Left hindlimb (tissue), 1 donor: ENCODE data around the gene SNRNP48.

ENCODE experiments used
- DNase-seq: peaks from one replicate; pipeline ENCODE4 v3.0.0-alpha.2; 2018

Gene SNRNP48

DNA sequence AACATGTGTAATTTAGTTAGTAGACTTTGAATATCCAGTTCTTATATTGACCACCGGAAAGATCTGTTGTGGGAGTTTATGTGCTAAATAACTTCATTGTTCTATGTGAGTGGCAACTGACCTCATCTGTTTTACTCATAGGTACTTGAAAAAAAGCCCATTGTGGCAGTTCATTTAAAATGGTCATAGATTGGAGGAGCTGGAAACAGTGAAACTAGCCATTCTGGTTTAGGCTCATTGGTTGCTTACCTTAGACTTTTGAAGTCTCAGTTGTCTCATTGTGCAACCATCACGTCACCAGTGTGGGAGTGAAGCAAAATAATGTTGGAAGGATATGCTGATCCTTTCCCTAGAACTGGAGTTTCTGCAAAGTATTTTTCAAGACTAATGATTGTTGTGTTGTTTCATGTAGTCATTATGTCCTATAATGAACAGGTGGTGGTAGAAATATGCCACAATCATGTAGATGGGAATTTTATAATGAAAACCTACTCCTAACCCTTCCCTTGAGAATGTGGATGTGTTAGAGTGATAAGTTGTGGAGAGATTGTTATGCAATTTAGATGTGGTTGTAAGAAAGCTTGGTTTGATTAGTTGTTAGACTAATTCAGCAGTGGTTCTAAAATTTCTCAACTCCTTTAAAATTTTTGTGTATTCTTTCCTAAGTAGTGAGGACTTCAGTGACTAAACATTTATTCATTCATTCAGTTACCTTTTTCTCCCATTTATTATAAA is 30.2 kb upstream of the SNRNP48 start:
- no peak for DNase-seq

DNA sequence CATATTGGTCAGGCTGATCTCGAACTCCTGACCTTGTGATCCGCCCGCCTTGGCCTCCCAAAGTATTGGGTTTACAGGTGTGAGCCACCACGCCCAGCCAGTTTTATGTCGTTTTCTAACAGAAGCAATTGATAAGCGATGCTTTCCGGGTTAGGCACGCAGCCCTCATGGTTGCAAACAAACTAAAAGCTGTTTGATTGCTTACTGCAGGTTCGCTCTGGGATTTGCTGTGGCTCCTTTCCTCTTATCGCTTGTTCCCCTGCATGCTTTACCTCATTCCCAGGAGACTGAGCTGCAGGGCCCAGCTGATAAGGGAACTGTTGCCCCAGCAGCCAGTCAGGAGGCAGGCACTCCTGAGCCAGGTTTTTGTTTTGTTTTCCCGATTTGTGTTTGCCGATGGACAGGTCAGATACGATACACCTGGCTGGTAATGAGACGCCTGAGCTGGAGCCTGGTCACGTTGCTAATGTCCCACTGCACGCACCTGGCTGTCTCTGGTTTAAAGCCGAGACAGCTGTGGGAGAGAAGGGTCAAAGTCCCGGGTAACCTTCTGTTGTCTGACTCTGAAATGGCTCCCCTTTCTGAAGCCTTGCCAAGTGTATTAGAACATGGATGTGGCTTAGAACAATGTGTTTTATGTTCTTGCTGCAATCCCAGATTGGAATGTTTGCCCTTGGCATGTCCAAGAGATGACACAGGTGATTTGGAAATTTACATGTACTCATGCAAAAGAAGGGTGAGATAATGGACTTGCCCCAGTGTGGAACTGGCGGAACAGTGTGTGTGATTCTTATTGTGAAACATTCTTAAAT is 28.6 kb upstream of the SNRNP48 start:
- no peak for DNase-seq

DNA sequence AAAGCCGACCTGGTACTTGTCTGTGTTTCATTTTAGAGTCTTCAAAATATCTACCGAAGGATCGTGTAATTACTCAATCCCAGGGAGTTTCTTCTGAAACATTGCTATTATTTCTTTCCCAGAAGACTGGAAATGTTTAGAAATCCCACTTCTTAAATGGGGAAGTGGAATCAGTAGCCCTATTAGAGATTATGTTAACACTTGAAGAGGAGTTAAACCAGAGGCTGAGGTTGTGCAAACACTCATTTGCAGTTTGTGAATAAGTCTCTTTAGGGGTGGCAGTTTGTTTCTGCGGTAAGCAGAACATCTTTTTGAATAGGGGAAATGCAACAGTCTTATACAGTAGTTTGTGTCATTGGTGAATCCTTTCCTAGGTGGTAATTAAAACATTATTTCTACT is 27.2 kb upstream of the SNRNP48 start:
- no peak for DNase-seq

DNA sequence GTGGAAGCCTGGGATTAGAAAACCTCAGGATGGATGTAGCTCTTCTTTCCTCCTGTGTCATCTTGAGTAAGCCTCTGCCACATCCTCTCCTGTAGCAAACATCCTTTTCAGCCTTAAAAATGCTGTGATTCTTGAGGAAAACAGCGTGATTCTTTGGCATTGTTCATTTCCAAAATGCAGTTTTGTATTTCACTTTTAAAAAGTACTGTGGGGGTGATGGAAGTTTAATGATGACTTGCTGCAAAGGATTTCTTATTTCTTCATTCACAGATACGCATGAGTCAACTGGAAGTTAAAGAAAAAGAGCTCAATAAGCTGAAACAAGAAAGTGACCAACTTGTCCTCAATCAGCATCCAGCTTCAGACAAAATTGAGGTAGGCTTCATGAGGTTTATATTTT is 23.9 kb upstream of the SNRNP48 start:
- no peak for DNase-seq

DNA sequence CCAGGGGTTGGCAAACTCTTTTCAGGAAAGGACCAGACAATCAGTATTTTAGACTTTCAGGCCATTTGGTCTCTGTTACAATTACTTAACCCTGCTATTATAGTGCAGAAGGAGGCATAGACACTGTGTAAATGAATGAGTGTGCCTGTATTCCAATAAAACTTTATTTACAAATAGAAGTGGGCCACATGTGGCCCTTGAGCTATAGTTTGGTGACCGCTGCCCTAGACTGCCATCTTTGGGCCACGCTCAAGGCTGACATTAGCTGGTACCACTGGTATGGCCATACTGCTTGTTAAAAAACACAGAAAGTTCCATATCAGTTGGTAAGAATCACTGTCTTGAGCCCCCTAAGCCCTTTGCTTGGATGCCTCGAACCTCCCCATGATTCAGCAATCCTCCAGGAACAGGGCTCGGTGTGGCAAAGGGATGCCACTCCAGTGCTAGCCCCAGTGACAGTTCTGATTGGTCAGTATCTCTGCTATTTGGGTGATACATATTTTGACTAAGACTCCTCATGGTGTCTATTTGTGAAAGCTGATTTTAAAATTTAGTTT is 23.3 kb upstream of the SNRNP48 start:
- DNase-seq, result no peak

DNA sequence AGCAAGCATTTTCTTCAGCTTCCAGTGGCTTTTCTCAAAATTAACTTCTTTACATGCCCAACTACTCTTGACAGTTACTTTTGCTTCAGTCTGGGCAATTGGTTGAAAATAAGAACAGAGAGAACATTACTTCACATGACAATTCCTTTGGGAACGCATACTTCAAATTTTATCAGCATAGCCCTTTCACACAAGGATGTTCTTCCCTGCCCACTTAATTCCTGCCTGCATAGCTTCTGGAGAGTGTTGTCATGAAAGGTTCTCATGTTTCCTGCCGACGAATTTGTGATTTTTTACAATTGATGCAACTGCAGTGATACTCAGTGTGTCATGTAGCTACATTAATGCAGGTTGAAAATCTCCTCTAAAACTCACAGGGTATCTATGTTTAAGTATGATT is 22.0 kb upstream of the SNRNP48 start:
- no peak for DNase-seq

DNA sequence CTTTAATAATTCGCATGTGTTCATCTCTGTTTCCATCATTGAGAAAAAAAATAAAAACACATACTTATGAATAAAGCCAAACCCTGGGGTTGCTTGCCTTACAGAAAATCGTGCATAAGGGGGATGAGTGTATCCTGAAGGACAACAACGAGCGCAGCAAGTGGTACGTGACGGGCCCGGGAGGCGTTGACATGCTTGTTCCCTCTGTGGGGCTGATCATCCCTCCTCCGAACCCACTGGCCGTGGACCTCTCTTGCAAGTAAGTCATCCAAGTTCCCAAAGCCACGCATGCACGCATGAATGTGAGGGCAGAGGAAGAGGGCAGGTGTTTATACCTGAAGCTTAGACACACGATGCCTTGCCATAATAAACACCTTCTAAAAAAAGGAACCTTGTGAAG is 20.9 kb upstream of the SNRNP48 start:
- DNase-seq, result no peak

DNA sequence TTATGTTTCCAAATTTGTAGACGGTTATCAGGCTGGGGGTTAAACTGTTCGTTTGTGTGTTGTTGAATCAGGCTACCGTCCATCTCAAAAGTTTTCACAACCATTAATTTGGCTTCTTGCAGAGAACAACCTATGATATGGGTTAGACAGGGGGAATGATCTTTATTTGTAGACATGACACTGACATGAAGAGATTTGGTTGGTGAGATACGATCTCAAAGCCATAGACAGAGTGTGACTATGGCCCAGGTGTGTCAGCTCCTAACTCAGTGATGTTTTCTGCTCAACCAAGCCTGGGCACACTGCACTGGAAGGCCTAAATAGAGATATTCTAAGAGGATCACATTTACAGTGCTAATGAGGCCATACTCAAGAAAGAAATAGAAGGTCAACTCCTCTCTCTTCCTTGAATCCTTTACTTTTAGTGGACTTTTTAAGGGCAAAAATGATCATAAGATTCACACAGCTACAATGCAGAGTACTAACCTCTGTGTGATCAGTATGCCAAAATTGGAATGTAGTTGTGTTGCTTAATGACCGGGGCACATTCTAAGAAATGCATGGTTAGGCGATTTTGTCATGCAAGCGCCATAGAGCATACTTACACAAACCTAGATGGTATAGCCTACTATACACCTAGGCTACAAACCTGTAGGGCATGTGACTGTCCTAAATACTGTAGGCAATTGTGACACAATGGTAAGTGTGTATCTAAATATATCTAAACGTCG is 17.6 kb upstream of the SNRNP48 start:
- no peak for DNase-seq

DNA sequence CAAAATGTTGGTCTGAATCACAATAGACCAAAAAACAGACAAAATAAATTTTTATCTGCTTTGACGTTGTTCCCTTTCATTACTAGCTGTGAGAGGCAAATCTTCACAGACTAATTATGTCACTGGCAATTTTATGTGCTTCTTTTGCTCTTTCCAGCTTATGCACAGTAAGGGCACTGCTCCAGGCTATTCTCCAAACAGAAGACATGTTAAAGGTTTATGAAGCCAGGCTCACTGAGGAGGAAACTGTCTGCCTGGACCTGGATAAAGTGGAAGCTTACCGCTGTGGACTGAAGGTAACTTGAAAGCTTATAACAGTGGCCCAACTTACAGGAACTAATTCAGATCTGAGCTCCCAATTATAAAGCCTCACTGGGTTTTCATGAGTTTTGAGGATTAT is 15.5 kb upstream of the SNRNP48 start:
- DNase-seq, result no peak

DNA sequence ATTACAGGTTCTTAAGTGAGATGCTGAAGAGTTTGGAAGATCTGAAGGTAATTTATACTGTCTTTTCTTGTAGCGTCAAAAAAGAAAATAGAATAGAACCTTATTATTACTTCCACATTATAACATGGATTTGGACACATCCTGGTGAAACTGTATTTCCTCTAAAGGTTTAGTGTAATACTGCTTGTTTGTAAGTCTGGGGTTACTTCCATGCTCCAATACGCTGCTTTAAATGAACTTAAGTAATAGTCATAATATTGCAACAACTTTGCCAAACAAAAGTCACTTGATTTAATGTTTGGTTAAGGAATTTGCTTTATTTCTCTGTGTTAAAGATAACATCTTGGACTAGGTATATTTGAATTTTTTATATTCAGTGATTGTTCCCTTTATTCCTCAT is 11.5 kb upstream of the SNRNP48 start:
- no peak for DNase-seq

DNA sequence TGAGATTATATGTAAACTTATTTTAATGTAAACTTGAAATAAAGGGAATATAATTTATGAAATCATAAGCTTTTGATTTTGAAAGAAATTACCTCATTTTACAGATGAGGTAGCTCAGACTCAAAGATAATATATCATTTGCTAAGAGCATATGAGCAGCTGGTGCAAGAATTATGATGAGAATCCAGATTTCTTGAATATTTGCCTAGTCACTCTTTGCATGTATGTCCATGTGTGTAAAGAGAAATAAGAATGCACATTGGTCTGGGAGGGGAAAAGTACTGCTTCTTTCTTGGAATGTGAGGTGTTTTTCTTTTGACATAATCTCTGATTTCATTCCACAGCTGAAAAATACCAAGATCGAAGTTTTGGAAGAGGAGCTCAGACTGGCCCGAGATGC is 11.1 kb upstream of the SNRNP48 start:
- no peak for DNase-seq

DNA sequence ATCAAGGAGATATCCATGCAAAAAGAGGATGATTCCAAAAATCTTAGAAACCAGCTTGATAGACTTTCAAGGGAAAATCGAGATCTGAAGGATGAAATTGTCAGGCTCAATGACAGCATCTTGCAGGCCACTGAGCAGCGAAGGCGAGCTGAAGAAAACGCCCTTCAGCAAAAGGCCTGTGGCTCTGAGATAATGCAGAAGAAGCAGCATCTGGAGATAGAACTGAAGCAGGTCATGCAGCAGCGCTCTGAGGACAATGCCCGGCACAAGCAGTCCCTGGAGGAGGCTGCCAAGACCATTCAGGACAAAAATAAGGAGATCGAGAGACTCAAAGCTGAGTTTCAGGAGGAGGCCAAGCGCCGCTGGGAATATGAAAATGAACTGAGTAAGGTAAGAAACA is 10.1 kb upstream of the SNRNP48 start:
- DNase-seq, result no peak

DNA sequence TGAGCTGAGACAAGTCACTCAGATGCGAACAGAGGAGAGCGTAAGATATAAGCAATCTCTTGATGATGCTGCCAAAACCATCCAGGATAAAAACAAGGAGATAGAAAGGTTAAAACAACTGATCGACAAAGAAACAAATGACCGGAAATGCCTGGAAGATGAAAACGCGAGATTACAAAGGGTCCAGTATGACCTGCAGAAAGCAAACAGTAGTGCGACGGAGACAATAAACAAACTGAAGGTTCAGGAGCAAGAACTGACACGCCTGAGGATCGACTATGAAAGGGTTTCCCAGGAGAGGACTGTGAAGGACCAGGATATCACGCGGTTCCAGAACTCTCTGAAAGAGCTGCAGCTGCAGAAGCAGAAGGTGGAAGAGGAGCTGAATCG is 9.5 kb upstream of the SNRNP48 start:
- no peak for DNase-seq

DNA sequence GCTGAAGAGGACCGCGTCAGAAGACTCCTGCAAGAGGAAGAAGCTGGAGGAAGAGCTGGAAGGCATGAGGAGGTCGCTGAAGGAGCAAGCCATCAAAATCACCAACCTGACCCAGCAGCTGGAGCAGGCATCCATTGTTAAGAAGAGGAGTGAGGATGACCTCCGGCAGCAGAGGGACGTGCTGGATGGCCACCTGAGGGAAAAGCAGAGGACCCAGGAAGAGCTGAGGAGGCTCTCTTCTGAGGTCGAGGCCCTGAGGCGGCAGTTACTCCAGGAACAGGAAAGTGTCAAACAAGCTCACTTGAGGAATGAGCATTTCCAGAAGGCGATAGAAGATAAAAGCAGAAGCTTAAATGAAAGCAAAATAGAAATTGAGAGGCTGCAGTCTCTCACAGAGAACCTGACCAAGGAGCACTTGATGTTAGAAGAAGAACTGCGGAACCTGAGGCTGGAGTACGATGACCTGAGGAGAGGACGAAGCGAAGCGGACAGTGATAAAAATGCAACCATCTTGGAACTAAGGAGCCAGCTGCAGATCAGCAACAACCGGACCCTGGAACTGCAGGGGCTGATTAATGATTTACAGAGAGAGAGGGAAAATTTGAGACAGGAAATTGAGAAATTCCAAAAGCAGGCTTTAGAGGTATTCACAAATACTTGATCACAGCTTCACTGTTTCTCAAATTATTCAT is 8.9 kb upstream of the SNRNP48 start:
- DNase-seq, result no peak

DNA sequence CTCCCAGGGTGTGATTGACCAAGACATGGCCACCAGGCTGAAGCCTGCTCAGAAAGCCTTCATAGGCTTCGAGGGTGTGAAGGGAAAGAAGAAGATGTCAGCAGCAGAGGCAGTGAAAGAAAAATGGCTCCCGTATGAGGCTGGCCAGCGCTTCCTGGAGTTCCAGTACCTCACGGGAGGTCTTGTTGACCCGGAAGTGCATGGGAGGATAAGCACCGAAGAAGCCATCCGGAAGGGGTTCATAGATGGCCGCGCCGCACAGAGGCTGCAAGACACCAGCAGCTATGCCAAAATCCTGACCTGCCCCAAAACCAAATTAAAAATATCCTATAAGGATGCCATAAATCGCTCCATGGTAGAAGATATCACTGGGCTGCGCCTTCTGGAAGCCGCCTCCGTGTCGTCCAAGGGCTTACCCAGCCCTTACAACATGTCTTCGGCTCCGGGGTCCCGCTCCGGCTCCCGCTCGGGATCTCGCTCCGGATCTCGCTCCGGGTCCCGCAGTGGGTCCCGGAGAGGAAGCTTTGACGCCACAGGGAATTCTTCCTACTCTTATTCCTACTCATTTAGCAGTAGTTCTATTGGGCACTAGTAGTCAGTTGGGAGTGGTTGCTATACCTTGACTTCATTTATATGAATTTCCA is 4.6 kb upstream of the SNRNP48 start:
- no peak for DNase-seq

DNA sequence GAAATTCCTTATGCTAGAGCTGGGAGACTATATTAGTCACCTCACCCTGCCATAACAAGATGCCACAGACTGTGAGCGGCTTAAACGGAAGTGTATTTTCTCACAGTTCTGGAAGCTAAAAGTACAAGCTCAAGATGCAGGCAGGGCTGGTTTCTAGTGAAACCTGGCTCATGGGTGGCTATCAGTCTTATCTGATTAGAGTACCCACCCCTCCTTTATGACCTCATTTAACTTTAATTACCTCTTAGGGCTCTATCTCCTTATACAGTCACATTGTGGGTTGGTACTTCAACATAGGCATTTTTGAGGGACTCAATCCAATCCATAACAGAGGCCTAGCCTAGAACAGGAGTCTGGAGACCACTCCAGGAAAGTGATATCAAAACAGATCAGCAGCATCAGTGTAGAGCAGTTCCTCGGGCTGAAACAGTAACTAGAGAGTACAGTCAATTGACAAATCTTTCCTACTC is 2.3 kb upstream of the SNRNP48 start:
- no peak for DNase-seq

DNA sequence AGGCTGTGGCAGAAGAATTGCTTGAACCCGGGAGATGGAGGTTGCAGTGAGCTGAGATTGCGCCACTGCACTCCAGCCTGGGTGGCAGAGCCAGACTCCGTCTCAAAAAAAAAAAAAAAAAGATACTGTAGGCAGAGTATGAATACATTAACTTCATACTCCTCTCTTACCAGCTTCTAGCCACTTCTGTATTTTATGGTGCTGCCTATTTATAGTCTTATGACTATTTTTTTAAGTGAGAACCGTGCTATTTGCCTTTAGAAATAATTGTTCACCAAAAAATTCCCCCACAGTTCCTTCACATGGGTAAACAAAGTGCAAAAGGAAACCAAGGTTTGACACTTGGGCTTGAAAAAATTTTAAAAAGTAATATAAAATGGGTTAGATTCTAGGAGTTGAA is 1.5 kb upstream of the SNRNP48 start:
- DNase-seq, result no peak

DNA sequence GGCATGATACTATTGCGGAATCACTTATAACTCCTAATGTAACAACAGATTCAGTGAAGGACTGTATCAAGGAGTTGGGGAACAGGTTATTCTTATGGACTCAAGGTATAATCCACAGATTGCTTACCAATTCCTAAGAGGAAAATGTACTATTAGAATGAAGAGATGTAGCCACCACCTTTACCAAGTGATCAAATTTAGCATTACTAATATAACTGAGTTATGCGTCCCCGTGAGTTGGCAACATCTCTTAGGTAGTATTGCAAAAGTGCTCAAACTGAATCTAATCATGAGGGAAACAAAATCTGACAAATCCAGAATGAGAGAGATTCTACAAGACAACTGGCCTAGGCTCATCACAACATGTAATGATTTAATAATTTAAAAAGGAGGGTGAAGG is 777 bp upstream of the SNRNP48 start:
- no peak for DNase-seq

DNA sequence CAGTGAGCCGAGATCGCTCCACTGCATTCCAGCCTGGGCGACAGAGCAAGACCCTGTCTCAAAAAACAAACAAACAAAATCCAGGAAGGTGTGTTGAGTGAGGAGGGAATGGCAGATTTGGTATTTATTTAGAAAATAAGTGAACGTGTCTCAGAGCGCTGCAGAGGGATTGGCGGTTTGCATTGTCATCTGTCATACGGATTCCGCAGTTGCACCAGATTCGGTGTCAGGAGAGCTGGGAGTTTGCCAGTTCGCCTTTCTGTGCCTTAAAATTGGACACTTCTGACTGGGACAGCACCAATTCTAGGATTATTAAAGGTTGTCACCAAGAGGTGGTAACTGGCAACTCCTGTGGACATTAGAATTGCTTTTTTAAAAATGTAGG is 912 bp downstream of the SNRNP48 start:
- no peak for DNase-seq

DNA sequence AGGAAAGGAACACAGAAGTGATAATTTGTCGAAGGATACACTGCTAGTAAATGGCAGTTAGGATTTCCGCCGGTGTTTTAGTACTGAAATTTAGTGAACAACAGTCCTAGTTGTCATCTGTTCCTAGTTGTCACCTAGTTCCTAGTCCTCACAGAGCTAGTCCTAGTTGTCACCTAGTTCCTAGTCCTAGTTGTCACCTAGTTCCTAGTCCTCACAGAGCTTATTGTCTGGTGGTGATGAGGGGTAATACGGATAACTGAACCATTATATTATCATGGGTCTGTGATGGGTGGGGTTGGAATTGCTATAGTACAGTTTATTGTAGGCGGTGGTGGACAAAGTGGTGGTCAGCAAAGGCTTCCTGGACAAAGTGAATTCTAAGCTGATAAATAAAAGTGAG is 1.8 kb downstream of the SNRNP48 start:
- DNase-seq, result no peak

DNA sequence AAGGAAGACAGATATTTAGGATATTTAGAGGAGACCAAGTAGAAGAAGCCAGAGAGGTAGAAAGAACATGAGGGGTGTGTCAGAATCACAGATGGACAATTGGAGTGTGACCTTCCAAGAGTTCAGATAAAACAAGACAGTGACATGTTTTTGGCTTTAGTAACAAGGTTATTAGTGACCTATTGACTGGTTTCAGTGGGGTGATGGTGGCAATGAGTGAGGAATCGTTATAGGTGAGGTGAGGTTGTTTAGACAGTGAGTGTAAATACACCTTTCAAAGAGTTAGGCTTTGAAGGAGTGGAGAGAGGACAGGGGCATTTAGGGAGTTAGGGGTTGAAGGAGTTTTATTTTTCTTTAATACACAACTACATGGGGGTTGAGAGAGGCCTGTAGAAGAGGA is 3.2 kb downstream of the SNRNP48 start:
- DNase-seq, result no peak

DNA sequence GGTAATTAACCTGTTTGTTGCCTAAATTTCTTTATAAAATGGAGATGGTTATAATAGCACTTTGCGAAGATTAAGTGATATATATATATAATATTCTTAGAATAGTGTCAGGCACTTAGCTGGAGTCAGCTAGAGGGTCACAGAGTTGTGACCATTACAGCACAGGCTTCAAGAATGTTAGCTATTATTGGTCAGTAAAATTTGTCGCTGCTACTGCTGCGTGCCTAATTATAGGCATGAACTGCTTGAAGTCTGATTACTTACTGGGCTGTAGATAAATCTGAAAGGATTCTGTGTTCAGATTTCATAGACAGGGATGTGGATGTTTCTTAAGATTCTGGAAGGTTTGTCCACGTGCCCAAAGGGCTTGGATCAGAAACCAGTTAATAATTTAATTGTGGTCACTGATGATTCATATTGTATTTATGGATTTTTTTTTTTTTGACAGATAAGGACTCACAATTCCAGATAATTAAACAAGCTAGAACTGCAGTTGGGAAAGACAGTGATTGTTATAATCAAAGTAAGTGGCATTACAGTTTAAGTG is 4.7 kb downstream of the SNRNP48 start:
- no peak for DNase-seq
